MCF 10A (cell line): ENCODE measurements around the gene CHRNB4. TPM values are rescaled to one million over a fixed set of nuclear protein-coding genes. Genes with fewer than 3 reads are reported as not detected.

Experiments
- BruUV-seq: library from RNA; stranded (reverse); fragments of 400-500 nt; replicated peaks from 2 replicates; lab custom pipeline; 2021; lab: Mats Ljungman, UMichigan
- CTCF ChIA-PET: fragments of 300-600 bp; sonication (Branson Sonifier 250); formaldehyde crosslinking; extraction: SDS; loops from one replicate; lab custom pipeline; 2021; ENCODE audit warnings: antibody characterized with exemption, inconsistent platforms; lab: Yijun Ruan, JAX
- POLR2A ChIA-PET: fragments of 300-600, 350-650 bp; sonication (Branson Sonifier 250); formaldehyde crosslinking; extraction: SDS; loops from one replicate; lab custom pipeline; 2020; ENCODE audit warnings: antibody characterized with exemption, inconsistent platforms; lab: Yijun Ruan, JAX
- DNase-seq: peaks from one replicate; pipeline ENCODE4 v3.0.0-alpha.2; 2018; ENCODE audit not compliant: unreplicated experiment
- H3K27ac Mint-ChIP-seq: one replicate; pipeline ENCODE4 v1.8.0; 2022; ENCODE audit warnings: mild to moderate bottlenecking, low read depth, mixed read lengths; ENCODE audit not compliant: unreplicated experiment
- H3K27me3 Mint-ChIP-seq: one replicate; pipeline ENCODE4 v1.8.0; 2022; ENCODE audit warnings: mixed read lengths; ENCODE audit not compliant: insufficient read depth, unreplicated experiment
- H3K36me3 Mint-ChIP-seq: one replicate; pipeline ENCODE4 v1.8.0; 2022; ENCODE audit warnings: mild to moderate bottlenecking, moderate library complexity, mixed read lengths; ENCODE audit not compliant: insufficient read depth, unreplicated experiment
- H3K4me1 Mint-ChIP-seq: one replicate; pipeline ENCODE4 v1.8.0; 2022; ENCODE audit warnings: mixed read lengths; ENCODE audit not compliant: insufficient read depth, unreplicated experiment
- H3K4me3 Mint-ChIP-seq: one replicate; pipeline ENCODE4 v1.8.0; 2022; ENCODE audit warnings: mild to moderate bottlenecking, moderate library complexity, mixed read lengths; ENCODE audit not compliant: unreplicated experiment
- H3K9me3 Mint-ChIP-seq: one replicate; pipeline ENCODE4 v1.8.0; 2022; ENCODE audit warnings: mixed read lengths; ENCODE audit not compliant: unreplicated experiment
- CTCF ChIP-seq: fragments of 200-600 bp; IDR thresholded peaks from one replicate; pipeline ENCODE4 v1.8.0; 2022; ENCODE audit warnings: antibody characterized with exemption, mild to moderate bottlenecking; ENCODE audit not compliant: unreplicated experiment
- intact Hi-C: fragments of 100-400 bp; cut with micrococcal nuclease; formaldehyde crosslinking; loops from 2 replicates; pipeline ENCODE4 v1.14.1; 2022
- total RNA-seq: library from RNA; stranded (reverse); gene quantifications from 2 replicates; pipeline ENCODE4 v1.2.3, GENCODE V29; 2022

CHRNB4 gene
- total RNA-seq, 1 experiment from 2014 or later, result not detected

- Mint-ChIP-seq H3K27ac (no peak overlapping the region), H3K36me3 (no peaks in the 10 kb centered on the region), H3K9me3 (no peaks in the 10 kb centered on the region), H3K4me3 (no peak overlapping the region), H3K4me1 (no peaks in the 10 kb centered on the region), H3K27me3 (peaks cover 31% of the 10 kb centered on the region)
- intact Hi-C loops, result loop anchor here (1.0 kb wide), 2 partner anchors 91 to 133 kb away; no protein-coding TSS in a partner anchor
- TF ChIP-seq CTCF, result peak; percentile 76
- peak; percentile 84 for DNase-seq
- POLR2A ChIA-PET, result no interaction called here
- CTCF ChIA-PET, result interaction anchor here (0.6 to 3.2 kb wide), 9 partner anchors 12 to 186 kb away, joined by 3 to 21 read pairs (median 5); no protein-coding TSS in a partner anchor
- no TSS peak for BruUV-seq
These were observed 22.5 kb downstream of the CHRNB4 start for GRCh38 chr15:78618490-78618934.

DNA sequence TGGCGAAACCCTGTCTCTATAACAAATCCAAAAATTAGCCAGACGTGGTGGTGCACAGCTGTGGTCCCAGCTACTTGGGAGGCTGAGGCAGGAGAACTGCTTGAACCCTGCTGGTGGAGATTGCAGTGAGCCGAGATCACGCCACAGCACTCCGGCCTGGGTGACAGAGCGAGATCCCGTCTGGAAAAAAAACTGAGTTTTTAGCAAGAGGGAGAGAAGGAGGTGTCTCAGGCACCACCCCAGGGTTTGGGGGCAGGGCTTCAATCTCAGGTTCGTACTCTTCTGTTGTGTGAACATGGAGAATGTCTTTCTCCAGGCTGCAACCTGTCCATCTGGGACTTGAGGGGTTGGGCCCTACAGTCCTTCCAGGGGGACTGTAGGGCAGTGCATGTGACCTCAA is 22.9 kb downstream of the CHRNB4 start:
- TF ChIP-seq CTCF, result no peak
- intact Hi-C loops, result loop anchor here (1.0 kb wide), 2 partner anchors 91 to 133 kb away; no protein-coding TSS in a partner anchor
- CTCF ChIA-PET, result interaction anchor here (0.7 to 3.2 kb wide), 6 partner anchors 10 to 94 kb away, joined by 3 to 21 read pairs (median 4); no protein-coding TSS in a partner anchor
- Mint-ChIP-seq H3K4me3 (no peak overlapping the region), H3K27me3 (peaks cover 30% of the 10 kb centered on the region), H3K36me3 (no peaks in the 10 kb centered on the region), H3K9me3 (no peaks in the 10 kb centered on the region), H3K4me1 (no peaks in the 10 kb centered on the region), H3K27ac (no peak overlapping the region)
- no TSS peak for BruUV-seq
- no peak for DNase-seq
- POLR2A ChIA-PET, result interaction anchor here (0.7 kb wide), 1 partner anchor 42 kb away, joined by 3 read pairs; no protein-coding TSS in a partner anchor

GRCh38 chr15:78617516-78617915 is 23.5 kb downstream of the CHRNB4 start:
- POLR2A ChIA-PET, result interaction anchor here (0.7 kb wide), 1 partner anchor 42 kb away, joined by 3 read pairs; no protein-coding TSS in a partner anchor
- intact Hi-C loops, result no loop called here
- CTCF ChIA-PET, result interaction anchor here (0.7 to 3.2 kb wide), 5 partner anchors 10 to 92 kb away, joined by 3 to 21 read pairs (median 3); no protein-coding TSS in a partner anchor
- TF ChIP-seq CTCF, result no peak
- peaks cover 24% of the 10 kb centered on the region for H3K27me3 Mint-ChIP-seq
- H3K9me3 Mint-ChIP-seq, result no peaks in the 10 kb centered on the region
- H3K4me1 Mint-ChIP-seq, result no peaks in the 10 kb centered on the region
- DNase-seq, result peak; percentile 10
- no peaks in the 10 kb centered on the region for H3K36me3 Mint-ChIP-seq
- no peak overlapping the region for H3K4me3 Mint-ChIP-seq
- H3K27ac Mint-ChIP-seq, result no peak overlapping the region
- BruUV-seq, result no TSS peak

DNA sequence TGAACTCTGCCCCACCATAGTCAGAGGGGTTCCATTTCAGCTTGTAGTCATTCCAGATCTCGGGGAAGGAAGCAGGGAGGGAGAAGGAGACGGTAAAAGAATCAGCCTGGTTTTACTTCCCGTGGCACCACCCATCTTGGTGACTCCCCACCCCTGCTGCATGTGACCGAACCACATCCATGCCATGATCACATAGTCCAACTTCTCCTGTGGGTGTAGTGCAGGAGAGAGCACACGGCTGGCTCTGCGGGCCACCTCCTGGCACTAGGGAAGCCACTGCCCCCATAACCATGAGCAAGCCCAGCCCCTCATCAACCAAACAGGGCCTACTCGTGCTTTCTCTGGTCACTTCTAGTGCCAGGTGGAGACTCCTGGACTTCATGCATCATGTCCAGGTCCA is 23.9 kb downstream of the CHRNB4 start:
- CTCF ChIA-PET, result interaction anchor here (1.0 to 3.2 kb wide), 5 partner anchors 11 to 135 kb away, joined by 6 to 21 read pairs (median 9); no protein-coding TSS in a partner anchor
- Mint-ChIP-seq H3K36me3 (no peaks in the 10 kb centered on the region), H3K9me3 (no peaks in the 10 kb centered on the region)

More for the DNA sequence above, 23.9 kb downstream of the CHRNB4 start:
- no peaks in the 10 kb centered on the region for H3K4me1 Mint-ChIP-seq
- intact Hi-C loops, result no loop called here
- DNase-seq, result no peak
- no peak overlapping the region for H3K27ac Mint-ChIP-seq
- H3K27me3 Mint-ChIP-seq, result peaks cover 20% of the 10 kb centered on the region
- no peak for TF ChIP-seq CTCF
- BruUV-seq, result no TSS peak
- no peak overlapping the region for H3K4me3 Mint-ChIP-seq
- POLR2A ChIA-PET, result no interaction called here
